HepG2 (cell line): ENCODE results near the gene TTC39B.
"Not testable (repeated sequence)": the region's sequence is repeated elsewhere in the genome, so short reads cannot be mapped to it uniquely, and the experiment has no call there.

Experiments
- CENPX ChIP-seq: sonication (generic); formaldehyde crosslinking; IDR thresholded peaks from 2 replicates; pipeline ENCODE4 v1.9.0; 2021; ENCODE audit warnings: mild to moderate bottlenecking, missing genetic modification reagents, moderate library complexity
- ETV6 ChIP-seq: sonication (generic); formaldehyde crosslinking; conservative IDR thresholded peaks from 2 replicates; pipeline ENCODE4 v1.4.0; 2020; ENCODE audit warnings: missing genetic modification reagents
- IRF2 ChIP-seq: IDR thresholded peaks from 2 replicates; pipeline ENCODE4 v1.6.1; 2018; ENCODE audit warnings: missing genetic modification reagents, missing compliant biosample characterization
- POLR2A ChIP-seq, 2 experiments: IDR thresholded peaks; 2 replicates each; pipeline ENCODE4 v1.6.1; 2011; ENCODE audit warnings: low read depth in 2 of 2, low read length in 2 of 2, mild to moderate bottlenecking in 1 of 2, moderate library complexity in 1 of 2; ENCODE audit not compliant: insufficient read depth in 1 of 2
- ZNF263 ChIP-seq: sonication (generic); formaldehyde crosslinking; IDR thresholded peaks from 2 replicates; pipeline ENCODE4 v1.4.0; 2020; ENCODE audit warnings: missing genetic modification reagents

- not testable (repeated sequence) for TF ChIP-seq ETV6; ZNF263 (CRISPR knock-in tag); IRF2 (CRISPR knock-in tag); CENPX; POLR2A (IDR thresholded peaks at IDR 0.05; ENCODE audit: insufficient read depth in 1 of 2, low read depth in 2 of 2, low read length in 2 of 2)
Measured at GRCh38 chr9:15319661-15320060, 12.6 kb upstream of the TTC39B start.
